ENCODE data around the gene AHSP. TPM values are rescaled to one million over a fixed set of nuclear protein-coding genes. Genes with fewer than 3 reads are reported as not detected.
A peak's percentile ranks its signal among the peaks of the same experiment; 100 is the strongest.
"Not testable (repeated sequence)": the region's sequence is repeated elsewhere in the genome, so short reads cannot be mapped to it uniquely, and the experiment has no call there.

AHSP gene
- total and polyA plus RNA-seq, 9 donors: not detected

DNA sequence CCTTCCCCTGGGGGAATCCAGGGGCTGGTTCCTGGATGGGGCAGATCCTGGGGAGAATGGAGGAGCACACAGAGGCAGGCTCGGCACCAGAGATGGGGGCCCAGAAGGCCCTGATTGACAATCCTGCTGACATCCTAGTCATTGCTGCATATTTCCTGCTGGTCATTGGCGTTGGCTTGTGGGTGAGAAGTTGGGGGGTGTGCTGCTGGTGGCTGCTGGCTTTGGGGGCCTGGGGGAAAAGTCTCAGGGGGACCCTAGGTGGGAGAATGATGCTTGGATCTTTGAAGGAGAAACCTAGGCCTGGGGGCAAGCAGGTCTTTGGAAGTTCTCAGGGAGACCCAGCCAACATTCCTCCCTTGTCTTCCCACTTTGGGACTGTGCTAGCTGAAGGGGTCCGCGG, 44.6 kb upstream of the AHSP start, which contains the start of gene SLC5A2:
SLC5A2 (plus strand) TSS at position 43 of the 400 bp plus-strand sequence; CDS start at position 57, 14 bp downstream.
- Histone ChIP-seq H3K4me1 (ENCODE audit: insufficient read depth) (peaks cover 6% of the 10 kb centered on the region), H3K27ac (no peak within 1 kb of the TSS), H3K4me3 (no peak within 1 kb of the TSS), H3K9me3 (no peaks in the 10 kb centered on the region), H3K27me3 (no peaks in the 10 kb centered on the region), H3K36me3 (no peaks in the 10 kb centered on the region)
- intact Hi-C loops (cut with DNase I): no loop called here
- TF ChIP-seq, protein P1, sequence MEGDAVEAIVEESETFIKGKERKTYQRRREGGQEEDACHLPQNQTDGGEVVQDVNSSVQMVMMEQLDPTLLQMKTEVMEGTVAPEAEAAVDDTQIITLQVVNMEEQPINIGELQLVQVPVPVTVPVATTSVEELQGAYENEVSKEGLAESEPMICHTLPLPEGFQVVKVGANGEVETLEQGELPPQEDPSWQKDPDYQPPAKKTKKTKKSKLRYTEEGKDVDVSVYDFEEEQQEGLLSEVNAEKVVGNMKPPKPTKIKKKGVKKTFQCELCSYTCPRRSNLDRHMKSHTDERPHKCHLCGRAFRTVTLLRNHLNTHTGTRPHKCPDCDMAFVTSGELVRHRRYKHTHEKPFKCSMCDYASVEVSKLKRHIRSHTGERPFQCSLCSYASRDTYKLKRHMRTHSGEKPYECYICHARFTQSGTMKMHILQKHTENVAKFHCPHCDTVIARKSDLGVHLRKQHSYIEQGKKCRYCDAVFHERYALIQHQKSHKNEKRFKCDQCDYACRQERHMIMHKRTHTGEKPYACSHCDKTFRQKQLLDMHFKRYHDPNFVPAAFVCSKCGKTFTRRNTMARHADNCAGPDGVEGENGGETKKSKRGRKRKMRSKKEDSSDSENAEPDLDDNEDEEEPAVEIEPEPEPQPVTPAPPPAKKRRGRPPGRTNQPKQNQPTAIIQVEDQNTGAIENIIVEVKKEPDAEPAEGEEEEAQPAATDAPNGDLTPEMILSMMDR (IDR thresholded peaks at IDR 0.05): no peak
- TF ChIP-seq EP300 (IDR thresholded peaks at IDR 0.05): no peak
- DNase-seq: peak in 1 of 5 donors; percentile 17
- 90 to 94% (median 93%) methylated on average over 4 of the region's 4 CpGs for WGBS, 3 donors

DNA sequence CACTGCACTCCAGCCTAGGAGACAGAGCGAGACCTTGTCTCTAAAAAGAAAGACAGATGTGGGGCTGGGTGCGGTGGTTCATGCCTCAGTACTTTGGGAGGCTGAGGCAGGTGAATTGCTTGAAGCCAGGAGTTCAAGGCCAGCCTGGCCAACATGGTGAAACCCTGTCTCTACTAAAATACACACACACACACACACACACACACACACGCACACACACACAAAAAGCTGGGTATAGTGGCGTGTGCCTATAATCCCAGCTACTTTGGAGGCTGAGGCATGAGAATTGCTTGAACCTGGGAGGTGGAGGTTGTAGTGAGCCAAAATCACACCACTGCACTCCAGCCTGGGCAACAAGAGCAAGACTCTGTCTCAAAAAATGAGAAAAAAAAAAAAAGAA, 43.7 kb upstream of the AHSP start:
- peak in 1 of 5 donors; percentile 27 for DNase-seq
- H3K36me3 ChIP-seq; intact Hi-C loops (cut with DNase I); H3K4me3 ChIP-seq; H3K27me3 ChIP-seq; H3K27ac ChIP-seq; H3K9me3 ChIP-seq: not testable (repeated sequence)
- WGBS, 3 donors: 69 to 78% (median 75%) methylated on average over 4 of the region's 4 CpGs
- H3K4me1 ChIP-seq (ENCODE audit: insufficient read depth): peaks cover 11% of the 10 kb centered on the region

DNA sequence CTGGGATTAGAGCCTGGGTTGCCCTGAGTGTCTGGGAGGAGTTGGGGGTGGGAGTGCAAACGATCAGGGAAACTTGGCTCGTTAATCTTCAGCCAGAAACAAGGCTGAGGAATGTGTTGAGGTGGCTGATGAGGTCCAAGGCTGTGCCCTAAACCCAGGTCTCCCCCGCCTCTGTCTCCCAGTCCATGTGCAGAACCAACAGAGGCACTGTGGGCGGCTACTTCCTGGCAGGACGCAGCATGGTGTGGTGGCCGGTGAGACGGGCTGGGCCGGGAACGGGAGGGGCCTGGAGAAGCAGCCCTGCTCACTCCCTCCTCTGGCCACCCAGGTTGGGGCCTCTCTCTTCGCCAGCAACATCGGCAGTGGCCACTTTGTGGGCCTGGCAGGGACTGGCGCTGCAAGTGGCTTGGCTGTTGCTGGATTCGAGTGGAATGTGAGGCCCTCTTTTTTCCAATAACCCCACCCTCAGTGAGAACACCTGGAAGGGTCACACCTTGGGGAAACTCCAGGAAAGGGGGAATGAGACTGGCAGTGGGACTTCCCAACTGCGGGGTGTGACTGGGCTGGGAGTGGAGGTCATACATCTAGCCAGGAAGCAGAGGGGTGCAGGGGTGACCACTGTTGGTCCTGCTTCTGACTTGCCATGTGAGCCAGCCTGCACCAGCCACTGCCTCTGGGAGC, 43.1 kb upstream of the AHSP start:
- Histone ChIP-seq H3K4me1 (ENCODE audit: insufficient read depth) (peaks cover 11% of the 10 kb centered on the region), H3K4me3 (no peak overlapping the region), H3K27me3 (no peaks in the 10 kb centered on the region), H3K36me3 (no peaks in the 10 kb centered on the region), H3K27ac (no peak overlapping the region), H3K9me3 (no peaks in the 10 kb centered on the region)
- DNase-seq: peak in 2 of 5 donors; percentile 41 to 50
- TF ChIP-seq POLR2A (IDR thresholded peaks at IDR 0.05) (no peak), EP300 (IDR thresholded peaks at IDR 0.05) (no peak)
- TF ChIP-seq, protein P1 (IDR thresholded peaks at IDR 0.05): no peak
- intact Hi-C loops (cut with DNase I): no loop called here
- WGBS, 3 donors: 20 to 29% (median 23%) methylated on average over 14 of the region's 14 CpGs

DNA sequence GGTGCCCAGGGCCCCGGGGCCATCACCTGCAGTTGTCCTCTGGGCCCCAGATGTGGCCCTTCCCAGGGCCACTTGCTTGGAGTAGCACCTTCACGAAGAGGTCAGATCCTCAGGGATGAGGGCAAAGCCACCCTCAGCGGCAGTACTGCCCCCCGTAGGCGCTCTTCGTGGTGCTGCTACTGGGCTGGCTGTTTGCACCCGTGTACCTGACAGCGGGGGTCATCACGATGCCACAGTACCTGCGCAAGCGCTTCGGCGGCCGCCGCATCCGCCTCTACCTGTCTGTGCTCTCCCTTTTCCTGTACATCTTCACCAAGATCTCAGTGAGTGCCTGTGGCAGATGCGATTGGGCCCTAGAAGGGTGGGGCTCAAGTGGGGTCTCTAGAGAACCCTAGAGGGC, 42.1 kb upstream of the AHSP start:
- no peak overlapping the region for H3K27ac ChIP-seq
- intact Hi-C loops (cut with DNase I): no loop called here
- no peaks in the 10 kb centered on the region for H3K36me3 ChIP-seq
- H3K4me3 ChIP-seq: no peak overlapping the region
- peak in 1 of 5 donors; percentile 34 for DNase-seq
- H3K9me3 ChIP-seq: no peaks in the 10 kb centered on the region
- peaks cover 11% of the 10 kb centered on the region for H3K4me1 ChIP-seq (ENCODE audit: insufficient read depth)
- no peak for TF ChIP-seq POLR2A (IDR thresholded peaks at IDR 0.05)
- TF ChIP-seq EP300 (IDR thresholded peaks at IDR 0.05): no peak
- TF ChIP-seq, protein P1 (IDR thresholded peaks at IDR 0.05): no peak
- no peaks in the 10 kb centered on the region for H3K27me3 ChIP-seq
- 91 to 95% (median 91%) methylated on average over 17 of the region's 17 CpGs for WGBS, 3 donors

DNA sequence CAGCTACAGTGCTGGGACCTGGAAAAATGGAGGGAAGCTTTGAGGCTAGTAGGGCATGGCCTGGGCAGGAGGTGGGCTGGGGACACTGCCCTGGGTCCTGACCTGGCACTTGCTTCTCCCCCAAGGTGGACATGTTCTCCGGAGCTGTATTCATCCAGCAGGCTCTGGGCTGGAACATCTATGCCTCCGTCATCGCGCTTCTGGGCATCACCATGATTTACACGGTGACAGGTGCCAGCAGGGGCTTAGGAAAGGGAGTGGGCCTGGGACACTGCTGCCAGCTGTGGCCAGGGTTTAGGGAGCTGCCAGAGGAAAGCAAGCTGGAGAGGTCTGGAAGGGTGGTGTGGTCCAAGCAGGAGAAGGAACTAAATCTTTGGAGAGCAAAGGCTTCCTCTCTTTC, 41.7 kb upstream of the AHSP start:
- 90 to 95% (median 94%) methylated on average over 5 of the region's 5 CpGs for WGBS, 3 donors
- H3K9me3 ChIP-seq: no peaks in the 10 kb centered on the region
- no peak overlapping the region for H3K27ac ChIP-seq
- TF ChIP-seq POLR2A (IDR thresholded peaks at IDR 0.05) (no peak), EP300 (IDR thresholded peaks at IDR 0.05) (no peak)
- TF ChIP-seq, protein P1 (IDR thresholded peaks at IDR 0.05): no peak
- peaks cover 11% of the 10 kb centered on the region for H3K4me1 ChIP-seq (ENCODE audit: insufficient read depth)
- peak in 1 of 5 donors; percentile 28 for DNase-seq
- no peak overlapping the region for H3K4me3 ChIP-seq
- intact Hi-C loops (cut with DNase I): no loop called here
- H3K27me3 ChIP-seq: no peaks in the 10 kb centered on the region
- H3K36me3 ChIP-seq: no peaks in the 10 kb centered on the region

All from ovary (tissue), 9 donors.